NB4 (cell line): ENCODE results near the gene LY6G6F.

Source experiments
- DNase-seq: peaks from one replicate; pipeline ENCODE4 v3.0.0; 2010; ENCODE audit warnings: low read depth
- H3K4me3 ChIP-seq: one replicate; pipeline ENCODE4 v1.5.1; 2011; ENCODE audit warnings: mild to moderate bottlenecking, low read depth, low read length, moderate library complexity
- MYC ChIP-seq: IDR thresholded peaks from 2 replicates; pipeline ENCODE4 v1.6.1; 2011; ENCODE audit warnings: low read depth, low read length
- POLR2A ChIP-seq: IDR thresholded peaks from 2 replicates; pipeline ENCODE4 v1.6.1; 2011; ENCODE audit warnings: mild to moderate bottlenecking; ENCODE audit not compliant: insufficient read length; ENCODE audit errors: extremely low read depth
- TF ChIP-seq, protein P1 (sequence below): IDR thresholded peaks from 2 replicates; pipeline ENCODE4 v1.6.1; 2011; ENCODE audit warnings: low read depth, low read length
- TF ChIP-seq, protein P2 (sequence below): IDR thresholded peaks from one replicate; pipeline ENCODE4 v1.5.1; 2012; ENCODE audit warnings: low read depth, low read length

Gene LY6G6F

DNA sequence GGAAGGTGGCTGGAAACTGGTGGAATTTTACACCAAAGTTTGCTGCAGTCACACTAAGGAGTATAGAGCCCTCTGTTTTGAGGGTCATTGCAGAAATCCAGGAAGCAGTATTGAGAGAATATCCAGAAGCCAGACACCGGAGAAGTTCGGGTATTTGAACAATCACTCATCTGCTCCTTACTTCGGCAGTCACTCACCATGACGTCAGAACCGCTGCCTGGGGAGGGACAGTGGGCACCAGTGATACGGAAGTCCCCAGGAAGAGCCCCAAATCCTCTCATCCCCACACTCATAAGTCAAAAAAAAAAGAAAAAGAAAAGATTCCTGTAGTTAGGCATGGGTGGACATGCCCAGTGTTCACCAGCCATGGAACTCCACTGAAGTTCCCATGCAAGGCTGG is 29.8 kb upstream of the LY6G6F start:
- no peak overlapping the region for H3K4me3 ChIP-seq
- TF ChIP-seq POLR2A (no peak), MYC (no peak)
- TF ChIP-seq, protein P1, sequence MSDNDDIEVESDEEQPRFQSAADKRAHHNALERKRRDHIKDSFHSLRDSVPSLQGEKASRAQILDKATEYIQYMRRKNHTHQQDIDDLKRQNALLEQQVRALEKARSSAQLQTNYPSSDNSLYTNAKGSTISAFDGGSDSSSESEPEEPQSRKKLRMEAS = no peak
- TF ChIP-seq, protein P2, sequence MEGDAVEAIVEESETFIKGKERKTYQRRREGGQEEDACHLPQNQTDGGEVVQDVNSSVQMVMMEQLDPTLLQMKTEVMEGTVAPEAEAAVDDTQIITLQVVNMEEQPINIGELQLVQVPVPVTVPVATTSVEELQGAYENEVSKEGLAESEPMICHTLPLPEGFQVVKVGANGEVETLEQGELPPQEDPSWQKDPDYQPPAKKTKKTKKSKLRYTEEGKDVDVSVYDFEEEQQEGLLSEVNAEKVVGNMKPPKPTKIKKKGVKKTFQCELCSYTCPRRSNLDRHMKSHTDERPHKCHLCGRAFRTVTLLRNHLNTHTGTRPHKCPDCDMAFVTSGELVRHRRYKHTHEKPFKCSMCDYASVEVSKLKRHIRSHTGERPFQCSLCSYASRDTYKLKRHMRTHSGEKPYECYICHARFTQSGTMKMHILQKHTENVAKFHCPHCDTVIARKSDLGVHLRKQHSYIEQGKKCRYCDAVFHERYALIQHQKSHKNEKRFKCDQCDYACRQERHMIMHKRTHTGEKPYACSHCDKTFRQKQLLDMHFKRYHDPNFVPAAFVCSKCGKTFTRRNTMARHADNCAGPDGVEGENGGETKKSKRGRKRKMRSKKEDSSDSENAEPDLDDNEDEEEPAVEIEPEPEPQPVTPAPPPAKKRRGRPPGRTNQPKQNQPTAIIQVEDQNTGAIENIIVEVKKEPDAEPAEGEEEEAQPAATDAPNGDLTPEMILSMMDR = no peak
- no peak for DNase-seq

DNA sequence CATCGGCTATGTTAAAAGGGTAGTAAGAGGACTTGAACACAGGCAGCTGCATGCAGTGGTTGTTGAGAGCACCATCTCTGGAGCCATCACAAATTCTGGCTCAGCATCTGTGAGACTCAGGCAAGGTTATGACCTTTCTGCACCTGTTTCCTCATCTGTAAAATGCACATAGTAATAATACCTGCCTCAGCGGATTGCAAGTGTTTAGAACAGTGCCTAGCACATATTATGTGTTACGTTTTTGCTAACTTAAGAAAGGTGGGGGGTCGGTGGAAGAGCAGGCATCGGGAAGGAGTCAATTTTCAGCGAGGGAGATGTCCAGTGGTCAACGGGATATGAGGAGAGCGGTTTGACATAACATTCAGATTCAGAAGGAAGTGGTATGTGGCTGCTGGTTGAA is 28.7 kb upstream of the LY6G6F start:
- TF ChIP-seq, protein P2 = no peak
- TF ChIP-seq, protein P1 = no peak
- TF ChIP-seq POLR2A (no peak), MYC (no peak)
- no peak for DNase-seq
- H3K4me3 ChIP-seq = no peak overlapping the region

DNA sequence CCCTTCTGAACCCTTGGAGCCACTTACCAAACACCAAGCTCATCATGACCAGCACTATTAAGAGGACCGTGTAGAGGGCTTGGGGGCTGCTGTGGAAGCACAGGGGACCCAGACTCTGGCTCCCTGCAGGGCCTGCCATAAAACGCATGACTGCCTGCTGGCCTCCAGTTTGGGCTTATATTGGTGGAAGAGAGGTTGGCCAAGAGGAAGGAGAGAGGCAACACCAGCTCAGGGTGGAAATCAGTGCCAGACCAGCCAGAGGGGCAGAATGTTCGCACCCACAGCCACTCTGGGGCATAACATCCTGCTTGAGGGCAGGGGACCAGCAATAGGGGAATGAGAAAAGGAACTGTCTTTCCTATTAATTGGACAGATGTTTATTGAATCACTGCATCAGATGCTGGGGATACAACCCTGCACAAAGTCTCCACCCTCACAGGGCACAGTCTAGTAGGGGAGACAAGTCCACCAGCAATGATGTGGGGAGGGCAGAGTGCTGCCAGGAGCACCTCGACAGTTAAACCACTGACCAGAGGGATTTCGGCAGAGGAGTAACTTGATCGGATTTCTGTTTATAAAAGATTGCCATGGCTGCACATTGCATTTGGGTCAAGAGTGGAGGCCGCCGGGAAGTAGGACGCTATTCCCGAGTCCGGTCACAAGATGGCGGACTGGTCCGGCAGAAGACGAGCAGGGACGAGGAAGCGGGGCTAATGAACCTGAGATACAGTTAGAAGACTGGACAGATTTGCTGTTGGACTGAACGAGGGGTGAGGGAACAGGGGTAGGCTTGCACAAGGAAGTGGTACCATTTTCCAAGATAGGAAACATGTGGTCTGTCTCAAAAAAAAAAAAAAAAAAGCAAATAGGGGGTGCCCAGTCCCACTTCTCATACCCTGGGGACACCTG is 26.2 kb upstream of the LY6G6F start, which contains the start of gene LY6G5C:
Gene LY6G5C, minus strand, starts transcription at position 842 of the 909 bp plus-strand sequence. Its CDS starts 694 bp downstream, at position 148.
- peak within 1 kb of the TSS; percentile 59 for H3K4me3 ChIP-seq
- TF ChIP-seq, protein P1 = 0 out of 2 replicates have a peak, but pooled peaks have one; percentile 23
- no peak for TF ChIP-seq POLR2A
- TF ChIP-seq, protein P2 = peak; percentile 60
- DNase-seq = peak; percentile 91

DNA sequence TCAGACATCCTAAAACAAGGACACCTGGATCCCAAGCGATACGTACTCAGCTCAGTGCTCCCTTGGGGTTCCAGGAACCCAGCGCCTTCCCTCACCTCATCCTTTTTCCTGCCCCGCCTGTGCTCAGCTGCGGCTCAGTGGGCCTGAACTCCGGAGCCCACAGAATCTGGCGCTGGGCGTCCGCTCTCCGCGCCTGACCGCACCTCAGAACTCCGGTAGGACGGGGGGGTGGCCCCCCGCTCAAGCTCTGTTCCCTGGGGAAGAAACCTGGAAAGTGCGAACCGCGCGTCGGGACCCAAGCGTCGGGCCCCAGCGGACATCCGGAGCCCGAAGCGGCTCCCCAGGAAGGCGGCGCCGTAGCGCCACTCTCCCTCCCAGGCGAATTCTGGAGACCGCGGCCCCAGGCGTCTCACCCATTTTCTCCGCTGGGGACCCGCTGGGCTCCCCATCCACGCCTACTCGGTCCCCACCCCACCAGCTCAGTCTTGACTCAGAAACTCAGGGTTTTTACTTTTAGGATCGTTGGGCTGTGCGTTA is 25.5 kb upstream of the LY6G6F start:
- TF ChIP-seq, protein P2 = peak; percentile 26
- TF ChIP-seq MYC = no peak
- peak; percentile 70 for DNase-seq
- peak overlapping the region; percentile 59 for H3K4me3 ChIP-seq

DNA sequence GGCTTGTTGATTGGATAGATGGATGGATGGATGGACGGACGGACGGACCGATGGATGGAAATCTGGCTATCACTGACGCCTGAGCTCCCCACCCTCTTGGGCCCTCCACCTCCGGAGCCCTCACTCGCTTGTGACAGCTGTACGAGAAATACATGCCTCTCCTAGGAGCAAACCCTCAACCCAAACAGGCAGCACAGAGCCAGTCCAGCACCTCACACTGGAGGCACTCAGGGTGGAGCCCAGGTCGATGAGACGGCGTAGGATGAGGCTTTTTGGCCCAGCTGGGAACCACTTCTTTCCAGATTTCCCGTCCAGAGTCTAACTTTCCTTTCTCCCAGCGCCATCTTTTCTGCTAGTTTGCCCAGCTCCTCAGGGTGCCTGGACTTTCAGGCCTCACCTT is 23.1 kb upstream of the LY6G6F start:
- DNase-seq = no peak
- H3K4me3 ChIP-seq = no peak overlapping the region

More for the DNA sequence above, 23.1 kb upstream of the LY6G6F start:
- TF ChIP-seq, protein P1 = no peak
- TF ChIP-seq MYC = no peak
- TF ChIP-seq, protein P2 = no peak
- no peak for TF ChIP-seq POLR2A
